SK-N-SH (cell line): Measurements from ENCODE around the gene MAD1L1. TPM values are rescaled to one million over a fixed set of nuclear protein-coding genes. Genes with fewer than 3 reads are reported as not detected.

Experiments used
- CTCF ChIA-PET: fragments of 300-600, 350-600 bp; formaldehyde crosslinking; extraction: SDS; loops from one replicate; lab custom pipeline; 2021; lab: Yijun Ruan, JAX
- POLR2A ChIA-PET: fragments of 350-600 bp; sonication (Branson Sonifier 250); formaldehyde crosslinking; extraction: SDS; loops from one replicate; lab custom pipeline; 2020; ENCODE audit warnings: antibody characterized with exemption, inconsistent platforms; lab: Yijun Ruan, JAX
- DNase-seq: peaks from one replicate; pipeline ENCODE4 v3.0.0; 2012
- H2AFZ ChIP-seq: fragments of 200-600 bp; sonication (generic); 2 replicates; pipeline ENCODE4 v1.8.1; 2016; ENCODE audit warnings: antibody characterized with exemption, mild to moderate bottlenecking, low read depth
- H3F3A ChIP-seq: fragments of 200-600 bp; sonication (generic); replicated peaks from 2 replicates; pipeline ENCODE3; 2016; ENCODE audit warnings: antibody characterized with exemption, mild to moderate bottlenecking; ENCODE audit not compliant: insufficient read depth
- H3K27ac ChIP-seq, 2 experiments: fragments of 200-500 bp in 1 of 2; fragments of 200-600 bp in 1 of 2; sonication (Bioruptor generic) in 1 of 2; sonication (generic), shearing (Covaris generic) in 1 of 2; 2 replicates each; pipeline versions ENCODE4 v1.5.1 to v1.6.1; 2014 to 2016; ENCODE audit warnings: low read depth in 2 of 2, inconsistent platforms in 1 of 2, low read length in 1 of 2, mild to moderate bottlenecking in 1 of 2, mixed read lengths in 1 of 2
- H3K27me3 ChIP-seq: fragments of 200-600 bp; sonication (generic), shearing (Covaris generic); 2 replicates; pipeline ENCODE4 v1.6.1; 2016; ENCODE audit warnings: mixed run types; ENCODE audit not compliant: insufficient read depth
- H3K36me3 ChIP-seq, 2 experiments: fragments of 200-500 bp in 1 of 2; fragments of 200-600 bp in 1 of 2; sonication (Bioruptor generic) in 1 of 2; sonication (generic) in 1 of 2; replicated peaks in 1 of 2; 2 replicates each; pipeline versions ENCODE3 to v1.5.1; 2014 to 2016; ENCODE audit warnings: low read length in 1 of 2, mild to moderate bottlenecking in 1 of 2; ENCODE audit not compliant: insufficient read depth in 2 of 2, control insufficient read depth in 1 of 2
- H3K4me1 ChIP-seq, 2 experiments: fragments of 200-500 bp in 1 of 2; fragments of 200-600 bp in 1 of 2; sonication (Bioruptor generic) in 1 of 2; sonication (generic), shearing (Covaris generic) in 1 of 2; 2 replicates each; pipeline versions ENCODE4 v1.5.1 to v1.6.1; 2014 to 2016; ENCODE audit warnings: low read depth in 1 of 2, low read length in 1 of 2, mixed run types in 1 of 2; ENCODE audit not compliant: insufficient read depth in 2 of 2, control insufficient read depth in 1 of 2
- H3K4me2 ChIP-seq: fragments of 200-600 bp; sonication (generic), shearing (Covaris generic); 2 replicates; pipeline ENCODE4 v1.6.1; 2017; ENCODE audit warnings: mixed run types
- H3K4me3 ChIP-seq, 2 experiments: fragments of 200-500 bp in 1 of 2; fragments of 200-600 bp in 1 of 2; sonication (Bioruptor generic) in 1 of 2; sonication (generic), shearing (Covaris generic) in 1 of 2; 2 replicates each; pipeline versions ENCODE4 v1.5.1 to v1.8.1; 2014 to 2016; ENCODE audit warnings: low read depth in 2 of 2, inconsistent platforms in 1 of 2, low read length in 1 of 2, mild to moderate bottlenecking in 1 of 2, mixed read lengths in 1 of 2, moderate library complexity in 1 of 2
- H3K79me2 ChIP-seq: fragments of 200-600 bp; sonication (generic); 2 replicates; pipeline ENCODE4 v1.8.1; 2017; ENCODE audit warnings: mild to moderate bottlenecking; ENCODE audit not compliant: insufficient read depth
- H3K9ac ChIP-seq: fragments of 200-600 bp; sonication (generic); 2 replicates; pipeline ENCODE4 v1.6.1; 2017; ENCODE audit warnings: mixed run types
- H3K9me2 ChIP-seq: fragments of 200-600 bp; sonication (generic); 2 replicates; pipeline ENCODE4 v1.6.1; 2017; ENCODE audit warnings: mixed run types
- H3K9me3 ChIP-seq: fragments of 200-600 bp; sonication (generic); 2 replicates; pipeline ENCODE4 v1.6.1; 2017; ENCODE audit warnings: mixed run types, mild to moderate bottlenecking, moderate library complexity
- H4K20me1 ChIP-seq: fragments of 200-600 bp; sonication (generic); 2 replicates; pipeline ENCODE4 v1.6.1; 2017; ENCODE audit warnings: mild to moderate bottlenecking, mixed run types; ENCODE audit not compliant: insufficient read depth
- ELF1 ChIP-seq: IDR thresholded peaks from 2 replicates; pipeline ENCODE4 v1.4.0; 2012
- EP300 ChIP-seq, 2 experiments: IDR thresholded peaks; 2 replicates each; pipeline versions ENCODE4 v1.4.0 to v1.6.1; 2012; ENCODE audit warnings: borderline replicate concordance in 1 of 2, low read depth in 1 of 2, low read length in 1 of 2
- EZH2phosphoT487 ChIP-seq: fragments of 200-600 bp; sonication (generic); IDR thresholded peaks from 2 replicates; pipeline ENCODE4 v1.6.1; 2017; ENCODE audit warnings: low read depth, mixed run types, mild to moderate bottlenecking, antibody characterized with exemption, moderate library complexity, borderline replicate concordance
- FOSL2 ChIP-seq: IDR thresholded peaks from 2 replicates; pipeline ENCODE4 v1.4.0; 2012; ENCODE audit warnings: low read depth, mild to moderate bottlenecking, moderate library complexity, borderline replicate concordance
- FOXJ3 ChIP-seq: sonication (generic); formaldehyde crosslinking; IDR thresholded peaks from 2 replicates; pipeline ENCODE4 v1.5.1; 2020; ENCODE audit warnings: mild to moderate bottlenecking, missing genetic modification reagents
- GABPA ChIP-seq: IDR thresholded peaks from 2 replicates; pipeline ENCODE4 v1.4.0; 2012; ENCODE audit warnings: low read depth, mild to moderate bottlenecking
- MEF2A ChIP-seq: IDR thresholded peaks from 2 replicates; pipeline ENCODE4 v1.4.0; 2012; ENCODE audit warnings: low read depth, borderline replicate concordance
- POLR2AphosphoS5 ChIP-seq: IDR thresholded peaks from 2 replicates; pipeline ENCODE4 v1.6.1; 2012; ENCODE audit warnings: low read depth, low read length
- RAD21 ChIP-seq: IDR thresholded peaks from 2 replicates; pipeline ENCODE4 v1.6.1; 2012; ENCODE audit warnings: mild to moderate bottlenecking, low read length
- RFX5 ChIP-seq: IDR thresholded peaks from 2 replicates; pipeline ENCODE4 v1.6.1; 2012; ENCODE audit warnings: mild to moderate bottlenecking, improper control_type of control experiment, low read length
- RXRA ChIP-seq: IDR thresholded peaks from 2 replicates; pipeline ENCODE4 v1.4.0; 2012; ENCODE audit warnings: low read depth, mild to moderate bottlenecking, borderline replicate concordance
- SMC3 ChIP-seq: IDR thresholded peaks from 2 replicates; pipeline ENCODE4 v1.6.1; 2012; ENCODE audit warnings: low read depth, low read length, improper control_type of control experiment
- TAF1 ChIP-seq: IDR thresholded peaks from 2 replicates; pipeline ENCODE4 v1.6.1; 2012; ENCODE audit warnings: low read depth, mild to moderate bottlenecking, low read length, moderate library complexity, borderline replicate concordance
- WGBS: methylation state at CpG from one replicate; pipeline ENCODE4 v1.1.6; 2017; ENCODE audit warnings: low lambda C conversion rate; 5-methylcytosine and 5-hydroxymethylcytosine counted together
- polyA plus RNA-seq, 3 experiments: library from polyadenylated mRNA; depleted of rRNA; stranded (reverse); fragments of >200 nt; gene quantifications; 2 replicates each; pipeline ENCODE4 v1.2.3, GENCODE V29; 2012
- TF ChIP-seq, protein P1 (sequence below): IDR thresholded peaks from 2 replicates; pipeline ENCODE4 v1.4.0; 2012; ENCODE audit warnings: low read depth, borderline replicate concordance
- TF ChIP-seq, protein P2 (sequence below): IDR thresholded peaks from 2 replicates; pipeline ENCODE4 v1.6.1; 2012; ENCODE audit warnings: mild to moderate bottlenecking, low read depth, low read length, moderate library complexity
- TF ChIP-seq, protein P3 (sequence below): IDR thresholded peaks from 2 replicates; pipeline ENCODE4 v1.4.0; 2012; ENCODE audit warnings: low read depth, borderline replicate concordance
- TF ChIP-seq, protein P4 (sequence below): IDR thresholded peaks from 2 replicates; pipeline ENCODE4; 2012

The MAD1L1 gene
- polyA plus RNA-seq, 1 of the 3 experiments (the other 2 are of a cell fraction): 46.2 TPM

DNA sequence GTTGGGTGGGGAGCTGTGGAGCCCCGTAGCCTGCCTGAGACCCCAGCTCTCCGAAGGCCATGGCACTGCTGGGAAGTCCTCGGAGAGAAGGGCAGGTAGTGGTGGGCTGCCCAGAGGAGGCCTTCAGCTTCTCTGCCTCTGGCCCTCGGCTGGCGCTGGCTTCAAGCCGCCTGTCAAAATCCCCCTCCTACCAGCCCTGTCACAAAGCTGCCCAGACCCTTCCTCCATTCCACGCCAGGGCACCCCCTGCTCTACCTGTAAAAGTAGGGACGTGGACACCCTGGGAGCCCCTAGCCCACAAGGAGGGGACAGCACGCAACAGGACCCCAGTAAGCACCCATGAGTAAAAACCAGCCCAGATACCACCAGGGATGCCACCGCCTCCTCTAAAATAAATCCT lies 31.6 kb downstream of the MAD1L1 start:
- H3K4me2 ChIP-seq: no peak overlapping the region
- TF ChIP-seq EP300 (IDR thresholded peaks at IDR 0.05; ENCODE audit: borderline replicate concordance in 1 of 2, low read depth in 1 of 2, low read length in 1 of 2): no peak
- no peak for TF ChIP-seq GABPA
- TF ChIP-seq RFX5: no peak
- TF ChIP-seq RXRA: no peak
- no peak for TF ChIP-seq SMC3
- TF ChIP-seq, protein P1, sequence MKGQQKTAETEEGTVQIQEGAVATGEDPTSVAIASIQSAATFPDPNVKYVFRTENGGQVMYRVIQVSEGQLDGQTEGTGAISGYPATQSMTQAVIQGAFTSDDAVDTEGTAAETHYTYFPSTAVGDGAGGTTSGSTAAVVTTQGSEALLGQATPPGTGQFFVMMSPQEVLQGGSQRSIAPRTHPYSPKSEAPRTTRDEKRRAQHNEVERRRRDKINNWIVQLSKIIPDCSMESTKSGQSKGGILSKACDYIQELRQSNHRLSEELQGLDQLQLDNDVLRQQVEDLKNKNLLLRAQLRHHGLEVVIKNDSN: no peak
- no peak for TF ChIP-seq POLR2AphosphoS5
- TF ChIP-seq TAF1: no peak
- TF ChIP-seq, protein P2, sequence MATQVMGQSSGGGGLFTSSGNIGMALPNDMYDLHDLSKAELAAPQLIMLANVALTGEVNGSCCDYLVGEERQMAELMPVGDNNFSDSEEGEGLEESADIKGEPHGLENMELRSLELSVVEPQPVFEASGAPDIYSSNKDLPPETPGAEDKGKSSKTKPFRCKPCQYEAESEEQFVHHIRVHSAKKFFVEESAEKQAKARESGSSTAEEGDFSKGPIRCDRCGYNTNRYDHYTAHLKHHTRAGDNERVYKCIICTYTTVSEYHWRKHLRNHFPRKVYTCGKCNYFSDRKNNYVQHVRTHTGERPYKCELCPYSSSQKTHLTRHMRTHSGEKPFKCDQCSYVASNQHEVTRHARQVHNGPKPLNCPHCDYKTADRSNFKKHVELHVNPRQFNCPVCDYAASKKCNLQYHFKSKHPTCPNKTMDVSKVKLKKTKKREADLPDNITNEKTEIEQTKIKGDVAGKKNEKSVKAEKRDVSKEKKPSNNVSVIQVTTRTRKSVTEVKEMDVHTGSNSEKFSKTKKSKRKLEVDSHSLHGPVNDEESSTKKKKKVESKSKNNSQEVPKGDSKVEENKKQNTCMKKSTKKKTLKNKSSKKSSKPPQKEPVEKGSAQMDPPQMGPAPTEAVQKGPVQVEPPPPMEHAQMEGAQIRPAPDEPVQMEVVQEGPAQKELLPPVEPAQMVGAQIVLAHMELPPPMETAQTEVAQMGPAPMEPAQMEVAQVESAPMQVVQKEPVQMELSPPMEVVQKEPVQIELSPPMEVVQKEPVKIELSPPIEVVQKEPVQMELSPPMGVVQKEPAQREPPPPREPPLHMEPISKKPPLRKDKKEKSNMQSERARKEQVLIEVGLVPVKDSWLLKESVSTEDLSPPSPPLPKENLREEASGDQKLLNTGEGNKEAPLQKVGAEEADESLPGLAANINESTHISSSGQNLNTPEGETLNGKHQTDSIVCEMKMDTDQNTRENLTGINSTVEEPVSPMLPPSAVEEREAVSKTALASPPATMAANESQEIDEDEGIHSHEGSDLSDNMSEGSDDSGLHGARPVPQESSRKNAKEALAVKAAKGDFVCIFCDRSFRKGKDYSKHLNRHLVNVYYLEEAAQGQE: no peak
- no peak for TF ChIP-seq EZH2phosphoT487
- TF ChIP-seq FOSL2: no peak
- no peak for TF ChIP-seq FOXJ3
- TF ChIP-seq RAD21: no peak
- H3K27ac ChIP-seq: no peak overlapping the region
- no peaks in the 10 kb centered on the region for H3K9me3 ChIP-seq
- no peaks in the 10 kb centered on the region for H3K9me2 ChIP-seq
- H3K4me3 ChIP-seq: no peak overlapping the region
- peak; percentile 9 for DNase-seq
- ChIA-PET CTCF (interaction anchor here (0.8 to 4.0 kb wide), 11 partner anchors 7 to 622 kb away, joined by 3 to 24 read pairs (median 4); no protein-coding TSS in a partner anchor), POLR2A (no interaction called here)
- H3K9ac ChIP-seq: no peak overlapping the region
- no peaks in the 10 kb centered on the region for H3F3A ChIP-seq
- H2AFZ ChIP-seq: no peak overlapping the region
- no peaks in the 10 kb centered on the region for H3K79me2 ChIP-seq
- peaks cover 4 to 43% of the 10 kb centered on the region in 2 experiments; a peak in 2 of 4 replicates for H3K4me1 ChIP-seq
- H4K20me1 ChIP-seq: no peaks in the 10 kb centered on the region
- H3K27me3 ChIP-seq: no peaks in the 10 kb centered on the region
- peaks cover 8 to 28% of the 10 kb centered on the region in 2 experiments for H3K36me3 ChIP-seq
- WGBS: 93% methylated on average over 9 of the region's 10 CpGs

DNA sequence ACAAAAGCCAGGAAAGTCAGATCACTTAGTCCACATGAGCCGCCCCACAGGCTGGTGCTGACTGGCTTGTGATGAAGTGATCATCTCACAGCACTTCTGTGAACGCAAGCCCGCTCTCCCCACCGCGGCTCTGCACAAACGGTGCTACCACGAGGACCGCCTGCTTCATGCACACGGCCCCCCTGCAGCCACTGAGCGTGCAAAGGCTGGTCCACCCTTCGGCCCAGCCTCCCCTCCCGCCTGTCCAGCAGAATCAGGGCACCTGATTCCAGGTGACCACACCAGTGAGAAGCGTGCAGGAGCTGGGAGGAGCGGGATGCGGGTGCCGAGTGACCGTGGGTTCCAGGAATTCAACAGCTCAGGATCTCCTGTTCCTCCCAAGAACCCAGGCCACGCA lies 32.2 kb downstream of the MAD1L1 start:
- H3K4me1 ChIP-seq: peaks cover 4 to 43% of the 10 kb centered on the region in 2 experiments; a peak in 2 of 4 replicates
- no peak overlapping the region for H3K27ac ChIP-seq
- H3K9me2 ChIP-seq: no peaks in the 10 kb centered on the region
- ChIA-PET CTCF (interaction anchor here (0.9 to 4.0 kb wide), 7 partner anchors 9 to 622 kb away, joined by 3 to 15 read pairs (median 4); no protein-coding TSS in a partner anchor), POLR2A (no interaction called here)
- H4K20me1 ChIP-seq: no peaks in the 10 kb centered on the region
- H3F3A ChIP-seq: no peaks in the 10 kb centered on the region
- peaks cover 12 to 34% of the 10 kb centered on the region in 2 experiments for H3K36me3 ChIP-seq
- WGBS: 95% methylated on average over 11 of the region's 18 CpGs
- TF ChIP-seq, protein P3, sequence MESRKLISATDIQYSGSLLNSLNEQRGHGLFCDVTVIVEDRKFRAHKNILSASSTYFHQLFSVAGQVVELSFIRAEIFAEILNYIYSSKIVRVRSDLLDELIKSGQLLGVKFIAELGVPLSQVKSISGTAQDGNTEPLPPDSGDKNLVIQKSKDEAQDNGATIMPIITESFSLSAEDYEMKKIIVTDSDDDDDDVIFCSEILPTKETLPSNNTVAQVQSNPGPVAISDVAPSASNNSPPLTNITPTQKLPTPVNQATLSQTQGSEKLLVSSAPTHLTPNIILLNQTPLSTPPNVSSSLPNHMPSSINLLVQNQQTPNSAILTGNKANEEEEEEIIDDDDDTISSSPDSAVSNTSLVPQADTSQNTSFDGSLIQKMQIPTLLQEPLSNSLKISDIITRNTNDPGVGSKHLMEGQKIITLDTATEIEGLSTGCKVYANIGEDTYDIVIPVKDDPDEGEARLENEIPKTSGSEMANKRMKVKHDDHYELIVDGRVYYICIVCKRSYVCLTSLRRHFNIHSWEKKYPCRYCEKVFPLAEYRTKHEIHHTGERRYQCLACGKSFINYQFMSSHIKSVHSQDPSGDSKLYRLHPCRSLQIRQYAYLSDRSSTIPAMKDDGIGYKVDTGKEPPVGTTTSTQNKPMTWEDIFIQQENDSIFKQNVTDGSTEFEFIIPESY: no peak
- TF ChIP-seq MEF2A: no peak
- no peak for TF ChIP-seq POLR2AphosphoS5
- no peak for TF ChIP-seq RFX5
- TF ChIP-seq RXRA: no peak
- TF ChIP-seq, protein P4, sequence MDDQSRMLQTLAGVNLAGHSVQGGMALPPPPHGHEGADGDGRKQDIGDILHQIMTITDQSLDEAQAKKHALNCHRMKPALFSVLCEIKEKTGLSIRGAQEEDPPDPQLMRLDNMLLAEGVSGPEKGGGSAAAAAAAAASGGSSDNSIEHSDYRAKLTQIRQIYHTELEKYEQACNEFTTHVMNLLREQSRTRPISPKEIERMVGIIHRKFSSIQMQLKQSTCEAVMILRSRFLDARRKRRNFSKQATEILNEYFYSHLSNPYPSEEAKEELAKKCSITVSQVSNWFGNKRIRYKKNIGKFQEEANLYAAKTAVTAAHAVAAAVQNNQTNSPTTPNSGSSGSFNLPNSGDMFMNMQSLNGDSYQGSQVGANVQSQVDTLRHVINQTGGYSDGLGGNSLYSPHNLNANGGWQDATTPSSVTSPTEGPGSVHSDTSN: no peak
- no peak for TF ChIP-seq ELF1
- no peak overlapping the region for H3K4me2 ChIP-seq
- no peak overlapping the region for H3K9ac ChIP-seq
- no peaks in the 10 kb centered on the region for H3K79me2 ChIP-seq
- DNase-seq: no peak
- no peaks in the 10 kb centered on the region for H3K27me3 ChIP-seq
- H3K9me3 ChIP-seq: 0 out of 2 replicates have a peak, but pooled peaks cover under 1% of the 10 kb centered on the region
- no peak overlapping the region for H3K4me3 ChIP-seq
- H2AFZ ChIP-seq: no peak overlapping the region
